K562 (cell line): ENCODE results near the gene NES. TPM values are rescaled to one million over a fixed set of nuclear protein-coding genes. Genes with fewer than 3 reads are reported as not detected.

Experiments
- CSDE1 ChIP-seq, 2 experiments: fragments of 450-650 bp; IDR thresholded peaks; 2 replicates each; pipeline ENCODE4 v1.6.1; 2016; ENCODE audit warnings: mild to moderate bottlenecking in 1 of 2
- EP300 ChIP-seq: IDR thresholded peaks from 2 replicates; pipeline ENCODE4 v1.6.1; 2012; ENCODE audit warnings: low read length, improper control_type of control experiment
- ERF ChIP-seq: fragments of 450-650 bp; formaldehyde crosslinking; IDR thresholded peaks from 2 replicates; pipeline ENCODE4 v1.4.0; 2020; ENCODE audit warnings: mild to moderate bottlenecking, mixed read lengths
- FOXM1 ChIP-seq, 2 experiments: fragments of 450-650 bp in 1 of 2; sonication (generic) in 1 of 2; formaldehyde crosslinking in 1 of 2; IDR thresholded peaks; 2 replicates each; pipeline versions ENCODE4 v1.6.1 to v1.9.0; 2017 to 2022; ENCODE audit warnings: low read depth in 2 of 2, mild to moderate bottlenecking in 2 of 2, missing genetic modification reagents in 1 of 2, moderate library complexity in 1 of 2
- JUN ChIP-seq, 2 experiments: sonication (generic) in 1 of 2; formaldehyde crosslinking in 1 of 2; IDR thresholded peaks; 2 replicates each; pipeline versions ENCODE4 v1.6.1 to v1.8.0; 2012 to 2022; ENCODE audit warnings: borderline replicate concordance in 2 of 2, mild to moderate bottlenecking in 2 of 2, improper control_type of control experiment in 1 of 2, low read depth in 1 of 2, low read length in 1 of 2, missing genetic modification reagents in 1 of 2
- MAZ ChIP-seq, 2 experiments: fragments of 450-650 bp in 1 of 2; sonication (generic) in 1 of 2; formaldehyde crosslinking; IDR thresholded peaks in 1 of 2; conservative IDR thresholded peaks in 1 of 2; 2 replicates each; pipeline versions ENCODE4 v1.4.0 to v1.5.0; 2020; ENCODE audit warnings: mild to moderate bottlenecking in 1 of 2, missing genetic modification reagents in 1 of 2
- NCOA2 ChIP-seq, 2 experiments: fragments of 450-650 bp; IDR thresholded peaks; 2 replicates each; pipeline ENCODE4 v1.6.1; 2018; ENCODE audit warnings: mild to moderate bottlenecking in 2 of 2, moderate library complexity in 1 of 2; ENCODE audit not compliant: partially characterized antibody in 2 of 2
- NR2F6 ChIP-seq: fragments of 450-650 bp; formaldehyde crosslinking; IDR thresholded peaks from 2 replicates; pipeline ENCODE4 v1.4.0; 2020; ENCODE audit warnings: mild to moderate bottlenecking
- PTTG1 ChIP-seq: fragments of 450-650 bp; IDR thresholded peaks from 2 replicates; pipeline ENCODE4 v1.6.1; 2016; ENCODE audit warnings: low read depth, mild to moderate bottlenecking, missing genetic modification characterization, missing compliant biosample characterization
- SIN3B ChIP-seq: fragments of 450-650 bp; IDR thresholded peaks from 2 replicates; pipeline ENCODE4 v1.6.1; 2017; ENCODE audit warnings: low read depth, mild to moderate bottlenecking, moderate library complexity
- TCF7 ChIP-seq: sonication (generic); IDR thresholded peaks from 2 replicates; pipeline ENCODE4 v1.6.1; 2016; ENCODE audit warnings: antibody characterized with exemption, borderline replicate concordance
- TCFL5 ChIP-seq: fragments of 250-450 bp; sonication (Bioruptor Pico); conservative IDR thresholded peaks from 2 replicates; pipeline ENCODE4 v1.6.1; 2021; ENCODE audit warnings: mild to moderate bottlenecking, moderate library complexity, matching md5 sums
- U2AF2 ChIP-seq: fragments of 200-400 bp; formaldehyde crosslinking; optimal IDR thresholded peaks from 2 replicates; pipeline ENCODE3; 2017; ENCODE audit warnings: low read depth, mild to moderate bottlenecking, low read length
- ZNF146 ChIP-seq: IDR thresholded peaks from one replicate; pipeline ENCODE4 v1.6.1; 2018; ENCODE audit warnings: missing compliant biosample characterization; ENCODE audit not compliant: unreplicated experiment
- ZNF699 ChIP-seq: fragments of 250-450 bp; sonication (Bioruptor Pico); IDR thresholded peaks from 2 replicates; pipeline ENCODE4 v1.8.0; 2021; ENCODE audit warnings: mild to moderate bottlenecking, moderate library complexity; ENCODE audit not compliant: insufficient replicate concordance
- ZNF830 ChIP-seq: fragments of 250-450 bp; sonication (Bioruptor Pico); IDR thresholded peaks from 2 replicates; pipeline ENCODE4 v1.5.0; 2021; ENCODE audit warnings: mild to moderate bottlenecking
- polyA plus RNA-seq, 8 experiments: library from polyadenylated mRNA; depleted of rRNA in 4 of 8; stranded (reverse) in 5 of 8; unstranded in 3 of 8; fragments of >200 nt; fragmentation: Nextera tagmentation in 2 of 8; fragmentation: Illumina TruSeq in 1 of 8; extraction: Ambion mirVana in 2 of 8; extraction: Trizol in 1 of 8; gene quantifications; 2 replicates each; pipeline versions ENCODE4 v1.2.1 to v1.2.3, GENCODE V29; 2011 to 2014; ENCODE audit warnings: inconsistent platforms in 1 of 8, missing spikeins in 1 of 8
- total RNA-seq, 7 experiments: library from RNA; depleted of rRNA in 6 of 7; stranded (reverse); fragments of >200 nt in 6 of 7; fragmentation: Illumina TruSeq in 2 of 7; extraction: Trizol in 2 of 7; gene quantifications; 2 replicates each; pipeline versions ENCODE4 v1.2.1 to v1.2.3, GENCODE V29; 2011 to 2021; ENCODE audit warnings: low replicate concordance in 1 of 7
- TF ChIP-seq, protein P1 (sequence below): IDR thresholded peaks from 2 replicates; pipeline ENCODE4 v1.6.1; 2014; ENCODE audit warnings: antibody characterized with exemption
- TF ChIP-seq, protein P2 (sequence below): fragments of 250-450 bp; sonication (Bioruptor Pico); IDR thresholded peaks from 2 replicates; pipeline ENCODE4 v1.5.0; 2021; ENCODE audit warnings: mild to moderate bottlenecking, borderline replicate concordance
- TF ChIP-seq, protein P3 (sequence below): fragments of 450-650 bp; IDR thresholded peaks from 2 replicates; pipeline ENCODE4 v1.6.1; 2016; ENCODE audit warnings: mild to moderate bottlenecking

Gene NES
- total and polyA plus RNA-seq, 9 of the 15 experiments (the other 6 are each of a cell fraction or from before 2014, with no cell fraction given): 0.10 to 8.6 (median 4.2) TPM

DNA sequence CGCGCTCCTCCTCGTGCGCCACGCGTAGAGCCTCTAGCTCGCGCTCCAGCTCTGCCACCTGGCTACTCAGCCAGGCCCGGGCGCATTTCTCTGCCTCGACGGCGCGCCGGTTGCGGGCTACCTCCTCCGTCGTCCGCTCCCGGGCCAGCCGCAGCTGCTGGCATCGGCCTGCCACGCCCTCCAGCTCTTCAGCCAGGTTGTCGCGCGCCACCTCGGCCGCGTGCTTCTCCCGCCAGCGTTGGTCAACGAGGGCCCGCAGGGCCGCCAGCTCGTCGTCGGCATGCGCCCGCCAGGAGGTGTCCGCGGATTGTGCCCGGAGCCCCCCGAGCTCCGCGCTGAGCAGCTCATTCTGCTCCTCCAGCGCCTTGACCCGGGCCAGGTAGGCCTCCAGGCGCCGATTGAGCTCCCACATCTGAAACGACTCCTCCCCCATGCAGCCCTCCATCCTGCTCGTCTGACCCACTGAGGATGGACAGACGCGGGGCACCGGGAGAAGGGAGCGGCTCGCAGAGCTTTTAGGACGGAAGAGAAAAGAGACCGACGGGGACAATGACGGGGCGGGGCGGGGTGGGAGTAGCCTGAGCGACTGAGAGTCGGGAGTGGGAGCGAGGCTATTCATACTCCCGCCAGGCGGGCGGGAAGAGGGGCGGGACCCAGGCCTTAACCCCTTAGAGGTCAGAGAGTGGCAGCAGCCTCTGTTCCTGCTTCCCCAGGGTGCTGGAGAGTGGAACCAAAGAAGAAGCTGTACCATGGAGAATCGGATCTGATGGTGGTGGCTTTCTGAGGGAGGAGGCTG lies at the start of gene NES (continued):
- TF ChIP-seq, protein P1, sequence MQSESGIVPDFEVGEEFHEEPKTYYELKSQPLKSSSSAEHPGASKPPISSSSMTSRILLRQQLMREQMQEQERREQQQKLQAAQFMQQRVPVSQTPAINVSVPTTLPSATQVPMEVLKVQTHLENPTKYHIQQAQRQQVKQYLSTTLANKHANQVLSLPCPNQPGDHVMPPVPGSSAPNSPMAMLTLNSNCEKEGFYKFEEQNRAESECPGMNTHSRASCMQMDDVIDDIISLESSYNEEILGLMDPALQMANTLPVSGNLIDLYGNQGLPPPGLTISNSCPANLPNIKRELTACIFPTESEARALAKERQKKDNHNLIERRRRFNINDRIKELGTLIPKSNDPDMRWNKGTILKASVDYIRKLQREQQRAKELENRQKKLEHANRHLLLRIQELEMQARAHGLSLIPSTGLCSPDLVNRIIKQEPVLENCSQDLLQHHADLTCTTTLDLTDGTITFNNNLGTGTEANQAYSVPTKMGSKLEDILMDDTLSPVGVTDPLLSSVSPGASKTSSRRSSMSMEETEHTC: no peak
- no peak for TF ChIP-seq ZNF699 (CRISPR knock-in tag)
- no peak for TF ChIP-seq JUN (IDR thresholded peaks at IDR 0.05; ENCODE audit: borderline replicate concordance, low read depth, low read length)
- peak; percentile 55; the same call in 1 of the 2 replicates for TF ChIP-seq JUN (CRISPR knock-in tag; IDR thresholded peaks at IDR 0.05; ENCODE audit: borderline replicate concordance)
- TF ChIP-seq ERF (CRISPR knock-in tag): no peak
- TF ChIP-seq, protein P2, sequence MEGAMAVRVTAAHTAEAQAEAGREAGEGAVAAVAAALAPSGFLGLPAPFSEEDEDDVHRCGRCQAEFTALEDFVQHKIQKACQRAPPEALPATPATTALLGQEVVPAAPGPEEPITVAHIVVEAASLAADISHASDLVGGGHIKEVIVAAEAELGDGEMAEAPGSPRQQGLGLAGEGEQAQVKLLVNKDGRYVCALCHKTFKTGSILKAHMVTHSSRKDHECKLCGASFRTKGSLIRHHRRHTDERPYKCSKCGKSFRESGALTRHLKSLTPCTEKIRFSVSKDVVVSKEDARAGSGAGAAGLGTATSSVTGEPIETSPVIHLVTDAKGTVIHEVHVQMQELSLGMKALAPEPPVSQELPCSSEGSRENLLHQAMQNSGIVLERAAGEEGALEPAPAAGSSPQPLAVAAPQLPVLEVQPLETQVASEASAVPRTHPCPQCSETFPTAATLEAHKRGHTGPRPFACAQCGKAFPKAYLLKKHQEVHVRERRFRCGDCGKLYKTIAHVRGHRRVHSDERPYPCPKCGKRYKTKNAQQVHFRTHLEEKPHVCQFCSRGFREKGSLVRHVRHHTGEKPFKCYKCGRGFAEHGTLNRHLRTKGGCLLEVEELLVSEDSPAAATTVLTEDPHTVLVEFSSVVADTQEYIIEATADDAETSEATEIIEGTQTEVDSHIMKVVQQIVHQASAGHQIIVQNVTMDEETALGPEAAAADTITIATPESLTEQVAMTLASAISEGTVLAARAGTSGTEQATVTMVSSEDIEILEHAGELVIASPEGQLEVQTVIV (CRISPR knock-in tag): no peak
- no peak for TF ChIP-seq TCFL5 (CRISPR knock-in tag)
- TF ChIP-seq U2AF2: no peak
- no peak for TF ChIP-seq CSDE1 (IDR thresholded peaks at IDR 0.05)
- TF ChIP-seq, protein P3, sequence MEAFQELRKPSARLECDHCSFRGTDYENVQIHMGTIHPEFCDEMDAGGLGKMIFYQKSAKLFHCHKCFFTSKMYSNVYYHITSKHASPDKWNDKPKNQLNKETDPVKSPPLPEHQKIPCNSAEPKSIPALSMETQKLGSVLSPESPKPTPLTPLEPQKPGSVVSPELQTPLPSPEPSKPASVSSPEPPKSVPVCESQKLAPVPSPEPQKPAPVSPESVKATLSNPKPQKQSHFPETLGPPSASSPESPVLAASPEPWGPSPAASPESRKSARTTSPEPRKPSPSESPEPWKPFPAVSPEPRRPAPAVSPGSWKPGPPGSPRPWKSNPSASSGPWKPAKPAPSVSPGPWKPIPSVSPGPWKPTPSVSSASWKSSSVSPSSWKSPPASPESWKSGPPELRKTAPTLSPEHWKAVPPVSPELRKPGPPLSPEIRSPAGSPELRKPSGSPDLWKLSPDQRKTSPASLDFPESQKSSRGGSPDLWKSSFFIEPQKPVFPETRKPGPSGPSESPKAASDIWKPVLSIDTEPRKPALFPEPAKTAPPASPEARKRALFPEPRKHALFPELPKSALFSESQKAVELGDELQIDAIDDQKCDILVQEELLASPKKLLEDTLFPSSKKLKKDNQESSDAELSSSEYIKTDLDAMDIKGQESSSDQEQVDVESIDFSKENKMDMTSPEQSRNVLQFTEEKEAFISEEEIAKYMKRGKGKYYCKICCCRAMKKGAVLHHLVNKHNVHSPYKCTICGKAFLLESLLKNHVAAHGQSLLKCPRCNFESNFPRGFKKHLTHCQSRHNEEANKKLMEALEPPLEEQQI: no peak
- no peak for TF ChIP-seq ZNF146 (CRISPR knock-in tag)
- TF ChIP-seq NCOA2 (IDR thresholded peaks at IDR 0.05; ENCODE audit: partially characterized antibody in 2 of 2): no peak
- 0 out of 2 replicates have a peak, but pooled peaks have one; percentile 13 for TF ChIP-seq SIN3B
- TF ChIP-seq EP300: peak; percentile 24; the same call in 1 of the 2 replicates
- TF ChIP-seq ZNF830 (CRISPR knock-in tag): no peak
- TF ChIP-seq MAZ (CRISPR knock-in tag; conservative IDR thresholded peaks at IDR 0.05 in 1 of 2, IDR thresholded peaks at IDR 0.05 in 1 of 2): peak in 1 of 2 experiments; percentile 68; a peak in 2 of 4 replicates
- TF ChIP-seq NR2F6 (CRISPR knock-in tag): no peak
- TF ChIP-seq TCF7: no peak
- TF ChIP-seq PTTG1 (tag): no peak
- TF ChIP-seq FOXM1 (IDR thresholded peaks at IDR 0.05; ENCODE audit: low read depth): 0 out of 2 replicates have a peak, but pooled peaks have one; percentile 18
- TF ChIP-seq FOXM1 (CRISPR knock-in tag; IDR thresholded peaks at IDR 0.05; ENCODE audit: low read depth): no peak
